H1 (cell line): ENCODE measurements around the gene WDR33. TPM values are rescaled to one million over a fixed set of nuclear protein-coding genes. Genes with fewer than 3 reads are reported as not detected.

Experiments used
- CTCF ChIA-PET: fragments of 300-600 bp; sonication (Branson Sonifier 250); formaldehyde crosslinking; loops from one replicate; lab custom pipeline; 2021; ENCODE audit not compliant: partially characterized antibody; lab: Charles Lee
- POLR2A ChIA-PET: fragments of 300-600 bp; sonication (Branson Sonifier 250); formaldehyde crosslinking; loops from one replicate; lab custom pipeline; 2021; ENCODE audit warnings: inconsistent platforms; ENCODE audit not compliant: partially characterized antibody; lab: Charles Lee
- DNase-seq, 2 experiments: peaks; one replicate each; pipeline versions ENCODE4 v3.0.0 to v3.0.0-alpha.2; 2010 to 2022; ENCODE audit warnings: low spot score in 2 of 2, low read depth in 1 of 2, mixed read lengths in 1 of 2
- FAIRE-seq: peaks from 2 replicates; lab custom pipeline; 2011; peaks lifted over from hg19 to GRCh38; lab: Jason Lieb, UNC
- H2AFZ ChIP-seq: 2 replicates; pipeline ENCODE4 v1.8.1; 2012; ENCODE audit warnings: low read length, inconsistent platforms
- H2AK5ac ChIP-seq: 2 replicates; pipeline ENCODE4 v1.6.1; 2013; ENCODE audit warnings: low read depth, low read length
- H2BK120ac ChIP-seq: replicated peaks from 2 replicates; pipeline ENCODE3; 2013; ENCODE audit warnings: low read depth, low read length, inconsistent platforms
- H2BK12ac ChIP-seq: 2 replicates; pipeline ENCODE4 v1.6.1; 2013; ENCODE audit warnings: low read depth, low read length
- H2BK15ac ChIP-seq: 2 replicates; pipeline ENCODE4 v1.6.1; 2013; ENCODE audit warnings: low read length
- H2BK20ac ChIP-seq: 2 replicates; pipeline ENCODE4 v1.6.1; 2013; ENCODE audit warnings: low read length
- H2BK5ac ChIP-seq: 2 replicates; pipeline ENCODE4 v1.6.1; 2013; ENCODE audit warnings: low read depth, low read length
- H3K14ac ChIP-seq: 2 replicates; pipeline ENCODE4 v1.6.1; 2013; ENCODE audit warnings: inconsistent platforms; ENCODE audit not compliant: insufficient read length
- H3K18ac ChIP-seq: 2 replicates; pipeline ENCODE4 v1.6.1; 2013; ENCODE audit warnings: low read length; ENCODE audit errors: extremely low read depth
- H3K23ac ChIP-seq: 2 replicates; pipeline ENCODE4 v1.6.1; 2013; ENCODE audit warnings: inconsistent platforms; ENCODE audit not compliant: insufficient read length
- H3K23me2 ChIP-seq: 2 replicates; pipeline ENCODE4 v1.6.1; 2013; ENCODE audit warnings: low read depth, low read length
- H3K27ac ChIP-seq: 2 replicates; pipeline ENCODE4 v1.6.1; 2011; ENCODE audit warnings: low read depth, low read length, inconsistent platforms
- H3K27me3 ChIP-seq, 4 experiments: replicated peaks in 1 of 4; 1 replicate in 1 of 4; 2 replicates in 3 of 4; pipeline versions ENCODE4 v1.6.1 to v1.8.1; 2011 to 2013; ENCODE audit warnings: low read length in 3 of 4, mild to moderate bottlenecking in 3 of 4, inconsistent platforms in 2 of 4, mixed read lengths in 2 of 4, moderate library complexity in 1 of 4; ENCODE audit not compliant: control insufficient read depth in 3 of 4, insufficient read depth in 3 of 4; ENCODE audit errors: extremely low read depth in 1 of 4
- H3K36me3 ChIP-seq, 4 experiments: 2 replicates each; pipeline versions ENCODE4 v1.6.1 to v1.8.1; 2011 to 2013; ENCODE audit warnings: mild to moderate bottlenecking in 4 of 4, low read length in 3 of 4, moderate library complexity in 2 of 4, control low read depth in 1 of 4, inconsistent platforms in 1 of 4; ENCODE audit not compliant: insufficient read depth in 4 of 4, control insufficient read depth in 2 of 4
- H3K4ac ChIP-seq: replicated peaks from 2 replicates; pipeline ENCODE3; 2013; ENCODE audit warnings: low read length, low read depth, mixed read lengths, inconsistent platforms; ENCODE audit not compliant: insufficient read length
- H3K4me1 ChIP-seq, 4 experiments: replicated peaks in 1 of 4; 1 replicate in 1 of 4; 2 replicates in 3 of 4; pipeline versions ENCODE4 v1.6.1 to v1.8.1; 2011 to 2013; ENCODE audit warnings: low read length in 3 of 4, inconsistent platforms in 2 of 4, mixed read lengths in 1 of 4; ENCODE audit not compliant: insufficient read depth in 4 of 4, control insufficient read depth in 3 of 4
- H3K4me2 ChIP-seq, 2 experiments: 2 replicates each; pipeline versions ENCODE4 v1.6.1 to v1.8.1; 2011 to 2013; ENCODE audit warnings: low read depth in 2 of 2, low read length in 2 of 2, control low read depth in 1 of 2, inconsistent platforms in 1 of 2, mild to moderate bottlenecking in 1 of 2; ENCODE audit not compliant: insufficient read depth in 1 of 2
- H3K4me3 ChIP-seq, 4 experiments: fragments of 200-600, 300-600 bp in 1 of 4; sonication (generic), shearing (Covaris generic), sonication (Bioruptor Twin) in 1 of 4; 2 replicates each; pipeline versions ENCODE4 v1.5.1 to v1.8.1; 2011 to 2016; ENCODE audit warnings: low read length in 4 of 4, low read depth in 3 of 4, control low read depth in 2 of 4, inconsistent platforms in 2 of 4, mild to moderate bottlenecking in 2 of 4, mixed read lengths in 1 of 4, moderate library complexity in 1 of 4; ENCODE audit not compliant: insufficient read depth in 2 of 4; ENCODE audit errors: extremely low read depth in 1 of 4
- H3K56ac ChIP-seq: replicated peaks from 2 replicates; pipeline ENCODE3; 2013; ENCODE audit warnings: low read depth, mild to moderate bottlenecking, mixed read lengths, low read length, inconsistent platforms; ENCODE audit not compliant: insufficient read length
- H3K79me1 ChIP-seq: 2 replicates; pipeline ENCODE4 v1.6.1; 2013; ENCODE audit warnings: low read depth, low read length, control low read depth
- H3K79me2 ChIP-seq, 2 experiments: 2 replicates each; pipeline versions ENCODE4 v1.6.1 to v1.8.1; 2012 to 2013; ENCODE audit warnings: low read length in 2 of 2, mild to moderate bottlenecking in 2 of 2, inconsistent platforms in 1 of 2; ENCODE audit not compliant: insufficient read depth in 2 of 2, control insufficient read depth in 1 of 2
- H3K9ac ChIP-seq, 4 experiments: replicated peaks in 1 of 4; 1 replicate in 1 of 4; 2 replicates in 3 of 4; pipeline versions ENCODE4 v1.6.1 to v1.8.1; 2011 to 2013; ENCODE audit warnings: low read depth in 3 of 4, low read length in 3 of 4, control low read depth in 2 of 4, mild to moderate bottlenecking in 2 of 4, moderate library complexity in 2 of 4, inconsistent platforms in 1 of 4; ENCODE audit errors: extremely low read depth in 1 of 4
- H3K9me3 ChIP-seq, 2 experiments: 2 replicates each; pipeline versions ENCODE4 v1.6.1 to v1.8.1; 2012 to 2013; ENCODE audit warnings: mild to moderate bottlenecking in 2 of 2, moderate library complexity in 2 of 2, control low read depth in 1 of 2, inconsistent platforms in 1 of 2, low read depth in 1 of 2, low read length in 1 of 2, mixed read lengths in 1 of 2; ENCODE audit not compliant: insufficient read depth in 2 of 2
- H4K20me1 ChIP-seq, 2 experiments: replicated peaks in 1 of 2; 2 replicates each; pipeline versions ENCODE3 to v1.8.1; 2011 to 2013; ENCODE audit warnings: inconsistent platforms in 2 of 2, low read length in 2 of 2, mild to moderate bottlenecking in 1 of 2; ENCODE audit not compliant: insufficient read depth in 2 of 2, control insufficient read depth in 1 of 2
- H4K5ac ChIP-seq: 2 replicates; pipeline ENCODE4 v1.6.1; 2013; ENCODE audit warnings: low read length, low read depth, mixed read lengths, inconsistent platforms; ENCODE audit not compliant: insufficient read length
- H4K8ac ChIP-seq: 2 replicates; pipeline ENCODE4 v1.8.0; 2013; ENCODE audit warnings: mild to moderate bottlenecking, moderate library complexity, low read length, inconsistent platforms; ENCODE audit not compliant: insufficient read depth; ENCODE audit errors: extremely low read depth
- H4K91ac ChIP-seq: replicated peaks from 2 replicates; pipeline ENCODE3; 2013; ENCODE audit warnings: low read length, mixed read lengths, inconsistent platforms; ENCODE audit not compliant: insufficient read length
- BCL11A ChIP-seq, 2 experiments: IDR thresholded peaks; one replicate each; pipeline ENCODE4 v1.6.1; 2011; ENCODE audit warnings: low read depth in 2 of 2, low read length in 2 of 2, mild to moderate bottlenecking in 2 of 2
- CREB1 ChIP-seq: IDR thresholded peaks from 2 replicates; pipeline ENCODE4 v1.6.1; 2012; ENCODE audit warnings: inconsistent platforms
- EP300 ChIP-seq, 2 experiments: IDR thresholded peaks; 1 replicate in 1 of 2; 2 replicates in 1 of 2; pipeline ENCODE4 v1.6.1; 2011 to 2012; ENCODE audit warnings: low read depth in 2 of 2, low read length in 2 of 2, mild to moderate bottlenecking in 2 of 2, borderline replicate concordance in 1 of 2, inconsistent platforms in 1 of 2, moderate library complexity in 1 of 2
- MAFK ChIP-seq: IDR thresholded peaks from 2 replicates; pipeline ENCODE4 v1.6.1; 2012; ENCODE audit warnings: low read depth, mild to moderate bottlenecking, improper control_type of control experiment, low read length
- RBBP5 ChIP-seq: IDR thresholded peaks from 2 replicates; pipeline ENCODE4 v1.7.1; 2012; ENCODE audit warnings: low read depth, mild to moderate bottlenecking, inconsistent platforms, low read length, moderate library complexity, borderline replicate concordance
- SAP30 ChIP-seq: fragments of 300-600 bp; sonication (generic); IDR thresholded peaks from 2 replicates; pipeline ENCODE4 v1.7.1; 2012; ENCODE audit warnings: low read length, moderate library complexity, mild to moderate bottlenecking, inconsistent platforms; ENCODE audit not compliant: insufficient read depth, insufficient replicate concordance
- TAF1 ChIP-seq: IDR thresholded peaks from 2 replicates; pipeline ENCODE4 v1.6.1; 2011; ENCODE audit warnings: mild to moderate bottlenecking, low read depth, low read length
- USF2 ChIP-seq: IDR thresholded peaks from 2 replicates; pipeline ENCODE4 v1.6.1; 2011; ENCODE audit warnings: low read length, improper control_type of control experiment
- WGBS, 2 experiments: shearing (Covaris generic) in 1 of 2; methylation state at CpG; one replicate each; pipeline versions ENCODE4 v1.1.6 to v1.1.7; 2013 to 2015; ENCODE audit warnings: low lambda C conversion rate in 2 of 2, mixed read lengths in 2 of 2, inconsistent platforms in 1 of 2, low coverage in 1 of 2, missing lambda C conversion rate in 1 of 2; ENCODE audit not compliant: insufficient replicate concordance in 2 of 2, insufficient coverage in 1 of 2, insufficient read length in 1 of 2; ENCODE audit errors: extremely low coverage in 1 of 2, missing lambda C conversion rate in 1 of 2; 5-methylcytosine and 5-hydroxymethylcytosine counted together
- polyA plus RNA-seq, 7 experiments: library from polyadenylated mRNA; depleted of rRNA in 3 of 7; stranded (reverse) in 5 of 7; unstranded in 2 of 7; fragments of >200 nt in 5 of 7; fragments of 200-250 nt in 2 of 7; gene quantifications; 1 replicate in 5 of 7; 2 replicates in 1 of 7; 4 replicates in 1 of 7; pipeline versions ENCODE4 v1.2.1 to v1.2.3, GENCODE V29; 2011 to 2013; ENCODE audit warnings: missing spikeins in 2 of 7, mixed read lengths in 2 of 7
- total RNA-seq: library from RNA; stranded (reverse); fragmentation: NEBNext Ultra II Directional; extraction: Animal tissue kit (Norgen Biotek cat#: 25700); gene quantifications from 2 replicates; pipeline ENCODE4 v1.2.1, GENCODE V29; 2021
- TF ChIP-seq, protein P1 (sequence below), 3 experiments: IDR thresholded peaks; 1 replicate in 2 of 3; 2 replicates in 1 of 3; pipeline versions ENCODE4 v1.5.1 to v1.6.1; 2011; ENCODE audit warnings: low read length in 3 of 3, mild to moderate bottlenecking in 3 of 3, inconsistent platforms in 2 of 3, low read depth in 1 of 3, moderate library complexity in 1 of 3; ENCODE audit not compliant: insufficient read depth in 1 of 3; ENCODE audit errors: control extremely low read depth in 1 of 3

Gene WDR33
- total and polyA plus RNA-seq, 2 of the 8 experiments (the other 6 are each of a cell fraction or from before 2014, with no cell fraction given) = 18.1 to 82.7 TPM

- no peak overlapping the region for H3K4ac ChIP-seq
- no peak overlapping the region for H3K4me2 ChIP-seq
- DNase-seq (no peak), FAIRE-seq (no peak)
- H3K9me3 ChIP-seq = no peaks in the 10 kb centered on the region
- no peak overlapping the region for H4K8ac ChIP-seq
- H2AFZ ChIP-seq = no peak overlapping the region
- H4K91ac ChIP-seq = no peak overlapping the region
- H3K18ac ChIP-seq = no peak overlapping the region
- ChIA-PET POLR2A (no interaction called here), CTCF (interaction anchor here (1.5 kb wide), 1 partner anchor 104 kb away, joined by 4 read pairs; no protein-coding TSS in a partner anchor)
- no peak overlapping the region for H3K4me3 ChIP-seq
- H3K9ac ChIP-seq = no peak overlapping the region
- no peak overlapping the region for H2BK12ac ChIP-seq
- no peaks in the 10 kb centered on the region for H4K20me1 ChIP-seq
- H2BK120ac ChIP-seq = no peak overlapping the region
- H3K27ac ChIP-seq = no peak overlapping the region
- H3K56ac ChIP-seq = no peak overlapping the region
- H3K27me3 ChIP-seq = peaks cover 9 to 39% (median 21%) of the 10 kb centered on the region in 4 experiments
- peaks cover 2% of the 10 kb centered on the region; the same call in 1 of the 2 replicates for H3K23me2 ChIP-seq
- 0 out of 2 replicates have a peak overlapping the region, but pooled peaks have one; percentile 24 for H2AK5ac ChIP-seq
- peaks cover 0 to 2% (median 0%) of the 10 kb centered on the region in 4 experiments; a peak in 3 of 7 replicates for H3K4me1 ChIP-seq
- WGBS, 2 experiments = 84% methylated on average over 5 of the region's 5 CpGs; no CpG with 5 or more reads in 1 of the 2 experiments
- peaks cover 2% of the 10 kb centered on the region; the same call in 1 of the 2 replicates for H3K79me1 ChIP-seq
- no peak overlapping the region for H2BK5ac ChIP-seq
- H3K14ac ChIP-seq = no peak overlapping the region
- no peak overlapping the region for H3K23ac ChIP-seq
- no peak overlapping the region for H4K5ac ChIP-seq
- H3K36me3 ChIP-seq = no peaks in the 10 kb centered on the region
- no peak overlapping the region for H2BK20ac ChIP-seq
- H3K79me2 ChIP-seq = no peaks in the 10 kb centered on the region
- no peak overlapping the region for H2BK15ac ChIP-seq
- no peak for TF ChIP-seq EP300 (IDR thresholded peaks at IDR 0.05; ENCODE audit: borderline replicate concordance in 1 of 2, low read depth in 2 of 2, low read length in 2 of 2)
- TF ChIP-seq CREB1 = no peak
- no peak for TF ChIP-seq TAF1
- no peak for TF ChIP-seq SAP30
- TF ChIP-seq, protein P1, sequence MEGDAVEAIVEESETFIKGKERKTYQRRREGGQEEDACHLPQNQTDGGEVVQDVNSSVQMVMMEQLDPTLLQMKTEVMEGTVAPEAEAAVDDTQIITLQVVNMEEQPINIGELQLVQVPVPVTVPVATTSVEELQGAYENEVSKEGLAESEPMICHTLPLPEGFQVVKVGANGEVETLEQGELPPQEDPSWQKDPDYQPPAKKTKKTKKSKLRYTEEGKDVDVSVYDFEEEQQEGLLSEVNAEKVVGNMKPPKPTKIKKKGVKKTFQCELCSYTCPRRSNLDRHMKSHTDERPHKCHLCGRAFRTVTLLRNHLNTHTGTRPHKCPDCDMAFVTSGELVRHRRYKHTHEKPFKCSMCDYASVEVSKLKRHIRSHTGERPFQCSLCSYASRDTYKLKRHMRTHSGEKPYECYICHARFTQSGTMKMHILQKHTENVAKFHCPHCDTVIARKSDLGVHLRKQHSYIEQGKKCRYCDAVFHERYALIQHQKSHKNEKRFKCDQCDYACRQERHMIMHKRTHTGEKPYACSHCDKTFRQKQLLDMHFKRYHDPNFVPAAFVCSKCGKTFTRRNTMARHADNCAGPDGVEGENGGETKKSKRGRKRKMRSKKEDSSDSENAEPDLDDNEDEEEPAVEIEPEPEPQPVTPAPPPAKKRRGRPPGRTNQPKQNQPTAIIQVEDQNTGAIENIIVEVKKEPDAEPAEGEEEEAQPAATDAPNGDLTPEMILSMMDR (IDR thresholded peaks at IDR 0.05; ENCODE audit: control extremely low read depth in 1 of 3, insufficient read depth in 1 of 3, low read depth in 1 of 3, low read length in 3 of 3) = no peak
- no peak for TF ChIP-seq USF2
- no peak for TF ChIP-seq MAFK
- TF ChIP-seq RBBP5 = no peak
- no peak for TF ChIP-seq BCL11A (IDR thresholded peaks at IDR 0.05; ENCODE audit: low read depth in 2 of 2, low read length in 2 of 2)
Measured at GRCh38 chr2:127670957-127671290, 140.0 kb downstream of the WDR33 start.
